Tibial nerve (tissue), 3 donors: Measurements from ENCODE around the gene ART1.

Experiments used
- CTCF ChIP-seq, 5 experiments: fragments of 200-600 bp in 3 of 5; fragments of 450-650 bp in 2 of 5; sonication (generic) in 3 of 5; IDR thresholded peaks; one replicate each; pipeline ENCODE4 v1.5.1; 2016 to 2019; ENCODE audit warnings: antibody characterized with exemption in 5 of 5, mild to moderate bottlenecking in 3 of 5, moderate library complexity in 2 of 5
- POLR2A ChIP-seq, 2 donors: fragments of 450-650 bp; IDR thresholded peaks; one replicate each; pipeline ENCODE4 v1.6.1; 2017; ENCODE audit warnings: antibody characterized with exemption in 2 of 2, mild to moderate bottlenecking in 2 of 2, moderate library complexity in 2 of 2

GRCh38 chr11:3604167-3604566 lies 40.8 kb upstream of the ART1 start:
- no peak for TF ChIP-seq CTCF (IDR thresholded peaks at IDR 0.05)
- no peak for TF ChIP-seq POLR2A (IDR thresholded peaks at IDR 0.05)
